Panc1 (cell line): Measurements from ENCODE around the gene KRT36.

Experiments used
- POLR2AphosphoS5 ChIP-seq: IDR thresholded peaks from 2 replicates; pipeline ENCODE4 v1.6.1; 2012; ENCODE audit warnings: mild to moderate bottlenecking, low read depth, low read length, moderate library complexity
- SIN3A ChIP-seq: IDR thresholded peaks from 2 replicates; pipeline ENCODE4 v1.6.1; 2012; ENCODE audit warnings: low read depth, mild to moderate bottlenecking, low read length, moderate library complexity, borderline replicate concordance; ENCODE audit not compliant: insufficient read depth
- TCF7L2 ChIP-seq: IDR thresholded peaks from 2 replicates; pipeline ENCODE4 v1.6.1; 2011; ENCODE audit warnings: mild to moderate bottlenecking, low read depth, low read length, inconsistent platforms
- TF ChIP-seq, protein P1 (sequence below): fragments of 450-650 bp; IDR thresholded peaks from 2 replicates; pipeline ENCODE4 v1.5.1; 2017; ENCODE audit warnings: mild to moderate bottlenecking
- TF ChIP-seq, protein P2 (sequence below), 2 experiments: IDR thresholded peaks; 2 replicates each; pipeline ENCODE4 v1.6.1; 2011 to 2012; ENCODE audit warnings: low read depth in 2 of 2, control low read depth in 1 of 2, low read length in 1 of 2, mild to moderate bottlenecking in 1 of 2, moderate library complexity in 1 of 2; ENCODE audit not compliant: insufficient read depth in 1 of 2

DNA sequence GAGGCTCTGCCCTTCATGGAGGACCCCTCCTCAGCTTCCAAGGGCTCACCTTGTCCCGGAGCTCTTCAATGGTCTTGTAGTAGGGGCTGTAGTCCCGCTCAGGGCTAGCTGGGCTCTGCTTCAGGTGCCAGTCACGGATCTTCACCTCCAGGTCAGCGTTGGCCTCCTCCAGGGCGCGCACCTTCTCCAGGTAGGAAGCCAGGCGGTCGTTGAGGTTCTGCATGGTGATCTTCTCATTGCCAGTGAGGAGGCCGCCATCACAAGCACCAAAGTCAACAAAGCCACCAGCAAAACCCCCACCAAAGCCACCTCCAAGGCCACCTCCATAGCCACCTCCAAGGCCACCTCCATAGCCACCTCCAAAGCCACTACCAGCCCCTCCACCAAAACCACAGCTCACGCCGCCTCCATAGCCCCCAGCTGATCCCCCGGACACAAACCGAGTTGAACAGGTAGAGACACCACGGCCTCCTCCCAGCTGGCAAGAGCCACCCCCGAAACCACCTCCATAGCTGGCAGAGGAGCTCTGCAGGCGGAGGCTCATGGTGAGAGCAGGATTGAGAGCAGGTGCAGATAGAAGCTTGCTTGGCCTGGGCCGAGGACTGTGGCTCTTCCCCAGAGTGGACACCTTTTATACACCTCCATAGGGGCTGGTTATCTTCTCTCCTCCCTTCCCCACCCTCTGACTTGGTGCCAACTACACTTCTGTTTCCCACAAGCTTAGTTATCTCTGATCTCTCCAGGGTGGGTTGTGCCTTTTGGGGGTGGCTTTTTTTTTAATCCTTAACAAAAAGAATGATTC is 15.5 kb upstream of the KRT36 start, which contains the start of gene KRT13:
- TF ChIP-seq, protein P1, sequence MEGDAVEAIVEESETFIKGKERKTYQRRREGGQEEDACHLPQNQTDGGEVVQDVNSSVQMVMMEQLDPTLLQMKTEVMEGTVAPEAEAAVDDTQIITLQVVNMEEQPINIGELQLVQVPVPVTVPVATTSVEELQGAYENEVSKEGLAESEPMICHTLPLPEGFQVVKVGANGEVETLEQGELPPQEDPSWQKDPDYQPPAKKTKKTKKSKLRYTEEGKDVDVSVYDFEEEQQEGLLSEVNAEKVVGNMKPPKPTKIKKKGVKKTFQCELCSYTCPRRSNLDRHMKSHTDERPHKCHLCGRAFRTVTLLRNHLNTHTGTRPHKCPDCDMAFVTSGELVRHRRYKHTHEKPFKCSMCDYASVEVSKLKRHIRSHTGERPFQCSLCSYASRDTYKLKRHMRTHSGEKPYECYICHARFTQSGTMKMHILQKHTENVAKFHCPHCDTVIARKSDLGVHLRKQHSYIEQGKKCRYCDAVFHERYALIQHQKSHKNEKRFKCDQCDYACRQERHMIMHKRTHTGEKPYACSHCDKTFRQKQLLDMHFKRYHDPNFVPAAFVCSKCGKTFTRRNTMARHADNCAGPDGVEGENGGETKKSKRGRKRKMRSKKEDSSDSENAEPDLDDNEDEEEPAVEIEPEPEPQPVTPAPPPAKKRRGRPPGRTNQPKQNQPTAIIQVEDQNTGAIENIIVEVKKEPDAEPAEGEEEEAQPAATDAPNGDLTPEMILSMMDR: no peak
- TF ChIP-seq, protein P2, sequence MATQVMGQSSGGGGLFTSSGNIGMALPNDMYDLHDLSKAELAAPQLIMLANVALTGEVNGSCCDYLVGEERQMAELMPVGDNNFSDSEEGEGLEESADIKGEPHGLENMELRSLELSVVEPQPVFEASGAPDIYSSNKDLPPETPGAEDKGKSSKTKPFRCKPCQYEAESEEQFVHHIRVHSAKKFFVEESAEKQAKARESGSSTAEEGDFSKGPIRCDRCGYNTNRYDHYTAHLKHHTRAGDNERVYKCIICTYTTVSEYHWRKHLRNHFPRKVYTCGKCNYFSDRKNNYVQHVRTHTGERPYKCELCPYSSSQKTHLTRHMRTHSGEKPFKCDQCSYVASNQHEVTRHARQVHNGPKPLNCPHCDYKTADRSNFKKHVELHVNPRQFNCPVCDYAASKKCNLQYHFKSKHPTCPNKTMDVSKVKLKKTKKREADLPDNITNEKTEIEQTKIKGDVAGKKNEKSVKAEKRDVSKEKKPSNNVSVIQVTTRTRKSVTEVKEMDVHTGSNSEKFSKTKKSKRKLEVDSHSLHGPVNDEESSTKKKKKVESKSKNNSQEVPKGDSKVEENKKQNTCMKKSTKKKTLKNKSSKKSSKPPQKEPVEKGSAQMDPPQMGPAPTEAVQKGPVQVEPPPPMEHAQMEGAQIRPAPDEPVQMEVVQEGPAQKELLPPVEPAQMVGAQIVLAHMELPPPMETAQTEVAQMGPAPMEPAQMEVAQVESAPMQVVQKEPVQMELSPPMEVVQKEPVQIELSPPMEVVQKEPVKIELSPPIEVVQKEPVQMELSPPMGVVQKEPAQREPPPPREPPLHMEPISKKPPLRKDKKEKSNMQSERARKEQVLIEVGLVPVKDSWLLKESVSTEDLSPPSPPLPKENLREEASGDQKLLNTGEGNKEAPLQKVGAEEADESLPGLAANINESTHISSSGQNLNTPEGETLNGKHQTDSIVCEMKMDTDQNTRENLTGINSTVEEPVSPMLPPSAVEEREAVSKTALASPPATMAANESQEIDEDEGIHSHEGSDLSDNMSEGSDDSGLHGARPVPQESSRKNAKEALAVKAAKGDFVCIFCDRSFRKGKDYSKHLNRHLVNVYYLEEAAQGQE (IDR thresholded peaks at IDR 0.05; ENCODE audit: insufficient read depth in 1 of 2, low read depth in 2 of 2, low read length in 1 of 2): no peak
- TF ChIP-seq POLR2AphosphoS5 (no peak), TCF7L2 (no peak), SIN3A (no peak)
